Esophagus muscularis mucosa (tissue), 4 donors: ENCODE data around the gene YOD1.

Experiments used
- CTCF ChIP-seq, 3 experiments: fragments of 200-600 bp in 2 of 3; fragments of 450-650 bp in 1 of 3; sonication (generic) in 2 of 3; IDR thresholded peaks; one replicate each; pipeline ENCODE4 v1.5.1; 2017 to 2019; ENCODE audit warnings: antibody characterized with exemption in 3 of 3, mild to moderate bottlenecking in 2 of 3, moderate library complexity in 1 of 3
- EP300 ChIP-seq: sonication (generic); formaldehyde crosslinking; IDR thresholded peaks from one replicate; pipeline ENCODE4 v1.6.1; 2017; ENCODE audit warnings: antibody characterized with exemption
- POLR2A ChIP-seq: fragments of 450-650 bp; IDR thresholded peaks from one replicate; pipeline ENCODE4 v1.6.1; 2017; ENCODE audit warnings: antibody characterized with exemption, moderate library complexity, mild to moderate bottlenecking, low read depth
- POLR2AphosphoS5 ChIP-seq, 2 donors: sonication (generic); formaldehyde crosslinking; IDR thresholded peaks; one replicate each; pipeline ENCODE4 v1.6.1; 2017; ENCODE audit warnings: antibody characterized with exemption in 2 of 2

- TF ChIP-seq CTCF (IDR thresholded peaks at IDR 0.05) (no peak), POLR2A (no peak), EP300 (no peak), POLR2AphosphoS5 (IDR thresholded peaks at IDR 0.05) (no peak)
Measured at GRCh38 chr1:207064561-207064960, 13.6 kb upstream of the YOD1 start.
